Measurements from ENCODE around the gene DDN.

GRCh38 chr12:48978291-48978740, 20.9 kb downstream of the DDN start, which contains the start of gene WNT1:
- TF ChIP-seq CTCF (IDR thresholded peaks at IDR 0.05) (peak; percentile 31; the same call in 1 of the 2 replicates), RCOR1 (IDR thresholded peaks at IDR 0.05; ENCODE audit: low read length) (no peak), SIN3A (IDR thresholded peaks at IDR 0.05; ENCODE audit: borderline replicate concordance, low read depth, low read length) (no peak), EP300 (IDR thresholded peaks at IDR 0.05; ENCODE audit: borderline replicate concordance in 1 of 2, low read depth in 1 of 2, low read length in 1 of 2) (no peak), TEAD4 (IDR thresholded peaks at IDR 0.05; ENCODE audit: borderline replicate concordance, insufficient read depth) (no peak)
